HCT116 (cell line): ENCODE data around the gene STPG2.

Experiments used
- CEBPB ChIP-seq: IDR thresholded peaks from 2 replicates; pipeline ENCODE4 v1.6.1; 2012; ENCODE audit warnings: low read depth
- CTCF ChIP-seq, 3 experiments: fragments of 200-600 bp in 1 of 3; sonication (generic) in 1 of 3; IDR thresholded peaks in 2 of 3; conservative IDR thresholded peaks in 1 of 3; 2 replicates each; pipeline ENCODE4 v1.5.1; 2012 to 2017; ENCODE audit warnings: low read depth in 2 of 3, low read length in 2 of 3, antibody characterized with exemption in 1 of 3, borderline replicate concordance in 1 of 3, control low read depth in 1 of 3, mild to moderate bottlenecking in 1 of 3, mixed read lengths in 1 of 3, mixed run types in 1 of 3, moderate library complexity in 1 of 3; ENCODE audit not compliant: insufficient read depth in 1 of 3
- EZH2 ChIP-seq: fragments of 200-600 bp; sonication (generic); IDR thresholded peaks from 2 replicates; pipeline ENCODE4 v1.6.1; 2017; ENCODE audit warnings: antibody characterized with exemption, mixed run types
- JUND ChIP-seq: IDR thresholded peaks from 2 replicates; pipeline ENCODE4 v1.6.1; 2012
- MAX ChIP-seq: IDR thresholded peaks from 2 replicates; pipeline ENCODE4 v1.6.1; 2012
- POLR2A ChIP-seq: IDR thresholded peaks from 2 replicates; pipeline ENCODE4 v1.7.0; 2011; ENCODE audit warnings: borderline replicate concordance; ENCODE audit not compliant: insufficient read depth, insufficient read length; ENCODE audit errors: extremely low read depth
- RAD21 ChIP-seq: IDR thresholded peaks from 2 replicates; pipeline ENCODE4 v1.6.1; 2012; ENCODE audit warnings: low read depth, mild to moderate bottlenecking
- TCF7L2 ChIP-seq: IDR thresholded peaks from 2 replicates; pipeline ENCODE4 v1.7.0; 2011; ENCODE audit warnings: borderline replicate concordance, inconsistent platforms; ENCODE audit not compliant: insufficient read depth, insufficient read length; ENCODE audit errors: extremely low read depth
- ZBTB33 ChIP-seq: IDR thresholded peaks from 2 replicates; pipeline ENCODE4 v1.6.1; 2011; ENCODE audit warnings: mild to moderate bottlenecking, low read length, moderate library complexity; ENCODE audit not compliant: insufficient replicate concordance; ENCODE audit errors: extremely low read depth
- ZNF274 ChIP-seq: fragments of 200-500 bp; sonication (Bioruptor generic); IDR thresholded peaks from 2 replicates; pipeline ENCODE4 v1.6.1; 2014; ENCODE audit warnings: mild to moderate bottlenecking, low read depth, low read length, inconsistent platforms

GRCh38 chr4:97828646-97829045 lies 314.6 kb downstream of the STPG2 start:
- TF ChIP-seq EZH2, result no peak
- TF ChIP-seq JUND, result no peak
- TF ChIP-seq RAD21, result no peak
- no peak for TF ChIP-seq CTCF (IDR thresholded peaks at IDR 0.05 in 2 of 3, conservative IDR thresholded peaks at IDR 0.05 in 1 of 3; ENCODE audit: borderline replicate concordance in 1 of 3, insufficient read depth in 1 of 3, low read depth in 2 of 3, low read length in 2 of 3)
- TF ChIP-seq ZNF274, result no peak
- no peak for TF ChIP-seq POLR2A
- no peak for TF ChIP-seq ZBTB33
- no peak for TF ChIP-seq TCF7L2
- TF ChIP-seq MAX, result no peak
- no peak for TF ChIP-seq CEBPB
